Measurements from ENCODE around the gene VPS54.
"Not testable (repeated sequence)": the region's sequence is repeated elsewhere in the genome, so short reads cannot be mapped to it uniquely, and the experiment has no call there.

VPS54 gene

DNA sequence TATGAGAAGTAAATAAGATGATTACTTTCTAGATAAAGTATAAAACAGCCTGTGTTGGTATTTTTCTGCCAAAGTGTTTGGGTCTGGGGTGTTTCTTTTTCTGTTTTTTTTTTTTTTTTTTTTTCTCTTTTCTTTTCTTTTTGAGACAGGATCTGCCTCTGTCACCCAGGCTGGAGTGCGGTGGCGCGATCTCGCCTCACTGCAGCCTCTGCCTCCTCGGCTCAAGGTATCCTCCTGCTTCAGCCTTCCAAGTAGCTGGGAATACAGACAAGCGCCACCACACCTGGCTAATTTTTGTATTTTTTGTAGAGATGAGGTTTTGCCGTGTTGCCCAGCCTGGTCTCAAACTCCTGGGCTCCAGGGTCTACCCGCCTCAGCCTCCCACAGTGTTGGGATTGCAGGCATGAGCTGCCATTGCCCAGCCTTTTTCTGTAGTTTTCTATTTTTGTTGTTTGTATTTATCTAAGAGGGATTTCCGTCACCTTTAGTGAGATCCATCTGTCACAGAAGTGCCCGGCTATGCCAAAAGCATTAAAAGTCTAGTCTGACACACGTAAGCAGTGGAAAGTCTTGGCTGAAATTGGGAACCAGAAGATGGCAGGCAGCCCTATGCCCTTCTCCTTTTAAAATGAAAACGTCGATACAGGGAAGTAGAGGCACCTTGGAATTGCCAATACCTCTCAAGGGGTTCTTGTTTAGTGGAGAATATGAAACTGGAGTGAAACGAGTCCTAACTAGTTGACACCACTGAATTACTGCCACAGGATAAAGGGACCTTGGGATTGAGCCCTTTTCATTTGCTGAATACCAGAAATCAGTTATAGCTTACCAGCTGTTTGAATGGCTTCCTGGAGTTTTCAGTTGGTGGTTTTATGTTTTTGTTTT lies 163.6 kb downstream of the VPS54 start:
- intact Hi-C loops (cut with DNase I), result no loop called here
- no peak for DNase-seq

DNA sequence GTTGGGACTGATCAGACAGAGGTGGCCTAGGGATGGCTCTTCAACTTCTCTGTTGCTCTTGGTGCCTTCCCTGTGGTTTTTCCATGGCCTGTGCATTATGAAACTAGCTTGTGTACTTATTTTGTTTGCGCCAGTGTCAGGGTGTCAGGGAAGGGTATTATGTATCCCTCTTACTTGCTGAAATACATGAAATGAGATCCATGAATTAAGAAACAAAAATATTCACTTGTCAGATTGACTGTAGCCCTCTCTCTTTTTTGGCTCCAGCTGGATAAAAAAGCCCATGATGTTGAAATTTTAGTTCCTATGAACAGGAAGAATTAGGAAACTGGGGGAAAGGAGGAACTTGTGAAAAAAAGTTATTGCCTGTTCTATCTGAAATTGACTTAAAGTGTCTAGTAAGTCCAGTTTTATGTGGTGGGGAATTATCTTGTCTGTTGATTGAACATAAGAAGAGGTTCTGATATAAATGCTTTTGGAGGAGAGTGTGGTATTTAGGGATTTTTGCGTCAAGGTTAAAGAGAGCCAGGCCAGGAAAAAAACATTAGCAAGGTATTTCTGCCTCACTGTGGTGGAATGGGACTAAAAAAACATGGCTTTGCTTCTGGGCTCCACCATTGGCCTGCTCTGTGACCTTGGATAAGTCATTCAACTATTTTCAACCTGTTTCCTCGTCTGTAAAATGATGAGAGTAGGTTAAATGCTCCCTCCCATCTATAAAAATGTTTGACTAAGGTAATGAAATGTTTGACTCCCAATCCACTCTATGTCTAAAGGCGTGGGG lies 165.5 kb downstream of the VPS54 start:
- no peak for DNase-seq
- intact Hi-C loops (cut with DNase I), result no loop called here

DNA sequence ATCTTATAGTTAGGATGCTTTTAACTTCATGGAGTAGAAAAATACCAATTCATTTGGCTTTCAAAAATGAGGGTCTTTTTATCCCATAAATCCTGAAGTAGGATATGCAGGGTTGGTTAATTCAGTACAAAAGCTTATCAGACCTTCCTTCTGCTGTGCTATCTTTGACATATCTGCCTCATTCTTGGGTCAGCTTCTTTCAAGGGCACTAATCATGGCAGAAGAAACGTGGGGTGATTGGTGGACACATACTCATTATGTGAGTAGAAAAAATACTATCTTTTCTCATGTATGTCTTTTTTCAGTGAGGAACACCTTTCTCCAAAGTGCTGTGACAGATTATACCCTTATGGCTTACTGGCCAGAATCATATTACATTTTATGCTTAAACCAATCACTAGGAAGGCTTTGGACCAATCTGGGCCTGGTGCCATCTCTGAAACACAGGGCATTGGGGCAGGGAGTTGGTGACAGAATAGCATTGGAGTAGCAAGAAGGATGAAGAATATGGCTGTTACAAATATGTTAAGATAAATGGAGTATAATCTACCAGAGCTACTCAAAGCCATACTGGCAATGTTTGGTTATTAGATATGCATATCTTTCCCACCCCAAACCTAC lies 167.4 kb downstream of the VPS54 start:
- intact Hi-C loops (cut with DNase I), result no loop called here
- DNase-seq, result no peak

DNA sequence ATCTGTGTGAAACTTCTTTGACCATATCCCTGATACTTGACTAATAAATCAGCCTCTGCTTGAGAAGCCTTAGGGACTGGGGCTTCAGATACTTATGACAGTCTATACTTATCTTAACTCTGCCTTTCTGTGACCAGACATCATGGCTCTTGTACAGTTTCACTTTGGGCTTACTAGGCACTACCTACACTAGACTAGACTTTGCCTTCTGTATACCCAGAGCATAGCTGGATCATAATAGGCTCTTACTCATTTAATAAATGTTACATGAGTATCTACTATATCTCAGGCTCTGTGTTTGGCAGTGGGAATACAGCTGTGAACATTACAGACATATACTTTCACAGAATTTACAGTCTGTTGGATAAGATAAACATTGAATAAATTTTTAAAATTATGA lies 168.6 kb downstream of the VPS54 start:
- intact Hi-C loops (cut with DNase I), result no loop called here
- DNase-seq, result no peak

DNA sequence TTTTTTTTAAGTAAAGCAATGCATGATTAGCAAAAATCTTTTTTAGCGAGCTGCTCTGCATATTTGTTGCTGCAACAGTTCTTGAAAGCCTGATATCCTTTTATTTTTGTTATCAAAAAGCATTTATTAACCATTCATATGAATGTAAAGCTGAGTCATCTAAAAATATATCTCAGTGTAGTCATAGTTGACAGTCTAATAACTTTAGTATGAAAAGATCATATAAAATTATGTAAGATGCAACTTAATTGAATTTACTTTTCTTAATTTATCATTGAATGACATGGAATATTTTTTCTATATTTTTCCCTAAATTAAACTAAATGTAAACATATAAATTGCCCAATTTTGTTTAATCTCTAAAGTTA lies 169.0 kb downstream of the VPS54 start:
- intact Hi-C loops (cut with DNase I), result no loop called here
- no peak for DNase-seq

DNA sequence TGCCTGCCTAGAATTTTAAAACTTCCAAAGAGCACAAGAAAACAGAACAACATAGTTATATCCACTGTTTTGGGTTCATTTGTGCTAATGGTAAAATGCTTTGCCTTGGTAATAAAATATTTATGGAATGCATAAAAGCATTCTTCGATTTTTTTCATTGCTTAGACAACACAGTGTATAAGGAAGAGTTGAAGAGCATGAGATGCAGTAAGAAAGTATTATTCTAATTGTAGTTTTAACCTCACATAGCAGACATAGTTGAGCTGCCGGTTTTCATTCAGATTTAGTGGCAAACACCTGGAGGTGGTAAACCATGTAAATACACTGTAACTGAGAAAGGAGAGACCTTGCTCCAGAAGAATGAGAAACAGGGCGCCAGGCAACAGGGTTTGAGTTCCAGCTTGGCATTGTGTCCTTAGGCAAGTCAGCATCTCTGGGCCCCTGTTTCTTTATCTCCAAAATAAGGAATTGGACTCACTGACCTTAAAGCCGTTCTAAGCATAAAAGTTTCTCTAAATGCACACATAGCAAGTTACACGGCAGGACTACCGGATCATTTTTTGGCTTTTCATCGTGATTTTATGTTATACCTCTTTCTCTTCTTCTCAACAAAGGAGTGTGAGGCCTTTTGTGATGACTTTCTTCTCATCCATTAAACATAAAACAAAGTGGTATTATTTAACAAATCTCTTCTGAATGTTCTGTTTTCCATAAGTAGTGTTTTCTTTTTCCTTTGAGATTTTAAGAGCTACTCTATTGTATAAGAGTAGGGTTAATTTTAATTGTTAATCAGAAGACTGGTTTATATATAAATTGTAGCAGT lies 169.6 kb downstream of the VPS54 start:
- intact Hi-C loops (cut with DNase I), result no loop called here
- peak in 4 of 42 donors; percentile 14 to 53 (median 27) for DNase-seq

DNA sequence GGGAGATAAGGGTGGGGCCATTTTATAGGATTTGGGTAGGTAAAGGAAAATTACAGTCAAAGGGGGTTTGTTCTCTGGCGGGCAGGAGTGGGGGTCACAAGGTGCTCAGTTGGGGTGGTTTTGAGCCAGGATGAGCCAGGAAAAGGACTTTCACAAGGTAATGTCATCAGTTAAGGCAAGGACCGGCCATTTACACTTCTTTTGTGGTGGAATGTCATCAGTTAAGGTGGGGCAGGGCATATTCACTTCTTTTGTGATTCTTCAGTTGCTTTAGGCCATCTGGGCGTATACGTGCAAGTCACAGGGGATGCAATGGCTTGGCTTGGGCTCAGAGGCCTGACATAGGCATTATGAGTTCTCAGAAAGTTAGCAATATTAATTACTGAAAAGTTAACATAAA lies 171.7 kb downstream of the VPS54 start:
- DNase-seq; intact Hi-C loops (cut with DNase I): not testable (repeated sequence)

DNA sequence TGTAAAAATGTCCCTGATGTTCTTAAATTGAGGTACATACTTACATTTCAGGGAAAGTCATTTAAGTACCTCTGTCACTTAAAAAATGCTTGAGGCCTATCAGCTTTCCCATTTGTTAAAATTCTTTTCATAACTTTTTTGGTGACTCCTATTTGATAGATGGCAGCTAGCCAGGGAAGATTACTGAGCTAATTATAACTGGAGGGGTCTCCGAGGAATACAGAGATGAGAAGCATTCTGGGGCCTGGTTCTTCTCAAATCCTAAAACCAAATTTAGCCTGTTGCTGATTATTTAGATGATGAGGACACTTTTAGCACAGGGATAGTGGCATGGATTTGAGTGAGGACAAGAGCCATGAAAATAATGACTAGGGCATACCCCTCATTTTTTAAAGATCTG lies 172.7 kb downstream of the VPS54 start:
- intact Hi-C loops (cut with DNase I), result no loop called here
- no peak for DNase-seq

DNA sequence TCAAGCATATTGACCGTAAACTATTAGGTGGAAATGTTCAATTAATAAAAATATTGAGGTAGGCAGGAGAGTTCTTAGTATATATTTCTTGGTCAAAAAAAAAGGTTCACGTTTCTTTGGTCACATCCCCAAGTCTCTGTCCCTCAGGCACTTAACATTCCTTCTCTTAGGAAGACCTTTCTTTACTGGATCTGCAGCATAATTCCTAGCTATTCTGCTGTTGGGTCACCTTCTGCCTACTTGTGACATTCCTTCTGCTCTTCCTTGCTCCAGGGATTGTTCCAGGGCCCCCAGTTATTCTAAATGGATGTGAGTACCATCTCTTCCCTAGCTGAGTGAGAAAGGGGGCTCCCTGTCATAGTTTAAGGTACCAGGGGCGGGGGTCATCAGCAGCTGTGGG lies 173.4 kb downstream of the VPS54 start:
- intact Hi-C loops (cut with DNase I), result no loop called here

DNA sequence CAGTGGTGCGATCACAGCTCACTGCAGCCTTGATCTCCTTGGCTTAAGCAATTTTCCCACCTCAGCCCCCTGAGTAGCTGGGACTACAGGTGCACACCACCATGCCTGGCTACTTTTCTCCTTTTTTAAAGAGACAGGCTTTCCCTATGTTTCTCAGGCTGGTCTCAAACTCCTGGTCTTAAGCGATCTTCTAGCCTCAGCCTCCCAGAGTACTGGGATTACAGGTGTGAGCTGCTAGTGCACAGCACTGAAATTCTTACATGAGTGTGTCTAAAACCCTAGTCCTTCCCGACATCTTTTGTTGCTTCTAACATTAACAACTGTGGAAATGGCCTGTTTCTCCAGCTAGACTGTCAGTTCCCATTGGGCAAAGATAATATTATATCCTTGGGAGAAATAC lies 174.6 kb downstream of the VPS54 start:
- intact Hi-C loops (cut with DNase I), result loop anchor here (5.0 kb wide), 1 partner anchor 257 kb away; the partner anchor contains the start of genes MDH1 and WDPCP
- DNase-seq, result no peak

More for the DNA sequence above, 173.4 kb downstream of the VPS54 start:
- no peak for DNase-seq

DNA sequence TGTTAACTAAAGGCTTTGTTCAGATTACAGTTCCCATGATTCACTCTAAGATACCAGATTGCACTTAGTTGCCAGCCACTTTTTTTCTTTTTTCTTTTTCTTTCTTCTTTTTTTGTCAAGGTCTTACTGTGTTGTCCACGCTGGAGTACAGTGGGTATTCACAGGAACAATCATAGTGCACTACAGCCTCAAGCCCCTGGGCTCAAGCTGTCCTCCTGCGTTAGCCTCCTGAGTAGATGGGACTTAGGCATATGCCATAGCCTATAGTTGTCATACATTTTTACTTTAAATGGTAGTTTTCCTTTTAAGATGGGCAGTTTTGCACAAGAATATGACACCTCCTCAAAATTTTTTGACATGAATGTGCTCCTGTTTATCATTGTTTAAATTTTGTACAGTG lies 175.4 kb downstream of the VPS54 start:
- intact Hi-C loops (cut with DNase I), result loop anchor here (5.0 kb wide), 1 partner anchor 256 kb away; the partner anchor contains the start of genes MDH1 and WDPCP
- DNase-seq, result no peak

DNA sequence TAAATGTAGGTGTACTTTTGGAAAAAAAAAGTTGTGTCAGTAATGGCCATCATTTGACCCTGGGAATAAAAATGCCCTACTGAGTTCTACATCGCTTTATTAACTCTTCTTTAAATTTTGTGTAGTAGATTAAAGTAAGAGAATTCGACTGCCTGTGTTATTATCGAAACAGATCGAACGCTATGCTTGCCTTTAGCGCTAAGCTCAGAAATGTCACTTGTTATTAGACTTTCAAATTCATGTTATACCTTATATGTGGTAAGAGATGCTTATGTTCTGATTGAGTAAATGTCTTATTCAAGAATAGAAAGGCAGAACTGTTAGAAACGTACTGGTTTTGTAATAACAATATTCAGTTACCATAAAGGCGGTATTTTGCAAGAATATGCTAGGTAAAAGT lies 176.1 kb downstream of the VPS54 start:
- intact Hi-C loops (cut with DNase I), result loop anchor here (5.0 kb wide), 1 partner anchor 256 kb away; the partner anchor contains the start of genes MDH1 and WDPCP

DNA sequence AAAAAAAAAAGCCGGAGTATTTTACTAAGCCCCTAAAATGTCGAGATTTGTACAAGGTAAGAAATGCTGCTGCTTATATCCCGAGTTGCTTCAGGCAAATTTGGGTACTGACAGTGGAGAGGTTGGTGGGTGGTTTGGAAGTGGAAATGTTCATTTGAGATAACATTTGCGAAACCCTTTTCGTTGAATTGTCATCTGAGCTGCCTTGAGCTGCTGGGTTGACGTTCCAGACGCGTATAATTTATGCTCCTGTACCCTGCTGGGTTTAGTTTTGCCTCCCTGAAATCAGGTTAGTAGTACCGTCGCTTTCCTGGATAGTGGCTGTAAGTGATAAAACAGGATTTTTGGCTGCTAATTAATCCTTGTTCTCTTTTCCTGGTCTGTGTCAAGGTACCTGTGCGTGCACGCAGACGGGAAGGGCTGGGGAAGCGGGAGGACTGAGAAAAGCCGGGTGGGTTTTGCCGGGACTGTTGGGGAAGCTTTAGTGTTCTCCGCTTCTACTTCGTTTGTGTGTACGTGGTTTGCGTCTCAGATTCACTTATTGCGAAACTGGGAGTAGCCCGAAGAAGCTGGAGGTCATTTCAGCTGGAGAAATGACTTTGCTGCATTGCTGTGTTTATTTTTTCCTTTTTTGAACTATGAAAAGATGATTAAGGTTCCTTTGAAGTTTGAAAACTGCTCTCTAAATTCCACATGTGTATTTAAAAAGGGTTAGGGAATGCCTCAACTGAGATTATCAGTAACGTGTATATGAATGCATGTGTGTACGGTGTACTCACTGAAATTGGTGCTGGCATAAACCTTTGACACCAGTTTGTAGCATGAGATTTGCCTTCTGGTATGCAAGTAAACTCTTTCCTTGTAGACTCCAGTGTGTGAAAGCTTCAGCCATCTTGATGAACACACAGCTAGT lies 176.8 kb downstream of the VPS54 start:
- intact Hi-C loops (cut with DNase I), result loop anchor here (5.0 kb wide), 1 partner anchor 255 kb away; the partner anchor contains the start of genes MDH1 and WDPCP
- DNase-seq, result peak in 28 of 42 donors; percentile 6 to 56 (median 30)

More for the DNA sequence above, 176.1 kb downstream of the VPS54 start:
- DNase-seq, result no peak
